ENCODE data around the gene EIF4G3.
"Not testable (repeated sequence)": the region's sequence is repeated elsewhere in the genome, so short reads cannot be mapped to it uniquely, and the experiment has no call there.

DNA sequence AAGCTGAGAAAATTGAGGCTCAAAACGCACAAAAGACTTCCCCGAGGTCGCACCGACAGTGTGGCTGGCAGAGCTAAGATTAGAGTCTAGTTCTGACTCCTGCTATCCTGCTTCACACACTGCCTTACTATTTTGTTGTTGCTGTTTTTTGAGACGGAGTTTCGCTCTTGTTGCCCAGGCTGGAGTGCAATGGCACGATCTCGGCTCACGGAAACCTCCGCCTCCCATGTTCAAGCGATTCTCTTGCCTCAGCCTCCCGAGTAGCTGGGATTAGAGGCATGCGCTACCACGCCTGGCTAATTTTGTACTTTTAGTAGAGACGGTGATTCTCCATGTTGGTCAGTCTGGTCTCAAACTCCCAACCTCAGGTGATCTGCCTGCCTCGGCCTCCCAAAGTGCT, 1.6 kb upstream of the EIF4G3 start:
- TF ChIP-seq EZH2 (IDR thresholded peaks at IDR 0.05); POLR2AphosphoS5 (IDR thresholded peaks at IDR 0.05; ENCODE audit: borderline replicate concordance, low read depth, low read length); FOXP2 (optimal IDR thresholded peaks at IDR 0.05; ENCODE audit: control extremely low read depth, extremely low read length, insufficient read depth): not testable (repeated sequence)

Data from SK-N-MC (cell line).